ENCODE results near the gene AKAP6.

AKAP6 gene

GRCh38 chr14:32329146-32329545 is at the start of gene AKAP6:
AKAP6 (plus strand) TSS chr14:32329298; CDS start chr14:32433494, 104,196 bp downstream.
- no peak for DNase-seq

- DNase-seq = no peak
These were observed 42.5 kb upstream of the AKAP6 start for GRCh38 chr14:32286602-32287001.

- no peak for DNase-seq
These were observed 32.7 kb upstream of the AKAP6 start for GRCh38 chr14:32296366-32296765.

- no peak for DNase-seq
These were observed 30.8 kb upstream of the AKAP6 start for GRCh38 chr14:32298346-32298745.

GRCh38 chr14:32300136-32300535 is 29.0 kb upstream of the AKAP6 start:
- no peak for DNase-seq

- no peak for DNase-seq
These were observed 25.2 kb upstream of the AKAP6 start for GRCh38 chr14:32303865-32304264.

GRCh38 chr14:32304296-32304695 is 24.8 kb upstream of the AKAP6 start:
- DNase-seq = no peak

- DNase-seq = no peak
These were observed 22.5 kb upstream of the AKAP6 start for GRCh38 chr14:32306549-32306948.

- DNase-seq = no peak
These were observed 21.1 kb upstream of the AKAP6 start for GRCh38 chr14:32307881-32308582.

GRCh38 chr14:32310876-32311275 is 18.2 kb upstream of the AKAP6 start:
- no peak for DNase-seq

GRCh38 chr14:32311294-32312009 is 17.6 kb upstream of the AKAP6 start:
- DNase-seq = no peak

GRCh38 chr14:32312010-32312331 is 17.1 kb upstream of the AKAP6 start:
- DNase-seq = no peak

GRCh38 chr14:32313844-32314376 is 15.2 kb upstream of the AKAP6 start:
- DNase-seq = no peak

GRCh38 chr14:32318087-32318795 is 10.9 kb upstream of the AKAP6 start:
- no peak for DNase-seq

- DNase-seq = no peak
These were observed 9.6 kb upstream of the AKAP6 start for GRCh38 chr14:32319368-32320049.

- DNase-seq = no peak
These were observed 4.5 kb upstream of the AKAP6 start for GRCh38 chr14:32324601-32325000.

GRCh38 chr14:32327255-32327961 is 1.7 kb upstream of the AKAP6 start:
- DNase-seq = no peak

- no peak for DNase-seq
These were observed 690 bp downstream of the AKAP6 start for GRCh38 chr14:32329690-32330285.

GRCh38 chr14:32330351-32331111 is 1.4 kb downstream of the AKAP6 start:
- no peak for DNase-seq

GRCh38 chr14:32331206-32331605 is 2.1 kb downstream of the AKAP6 start:
- no peak for DNase-seq
